Ascending aorta (tissue), 2 donors: Measurements from ENCODE around the gene CARD19. TPM values are rescaled to one million over a fixed set of nuclear protein-coding genes. Genes with fewer than 3 reads are reported as not detected.

ENCODE experiments used
- DNase-seq, 2 donors: peaks; one replicate each; pipeline ENCODE4 v3.0.0-alpha.2; 2019; ENCODE audit warnings: low spot score in 2 of 2
- H3K27ac ChIP-seq, 2 donors: fragments of 200-600 bp; sonication (generic); one replicate each; pipeline ENCODE4 v1.5.1; 2016 to 2017; ENCODE audit warnings: mild to moderate bottlenecking in 1 of 2
- H3K27me3 ChIP-seq: fragments of 200-600 bp; sonication (generic); one replicate; pipeline ENCODE4 v1.5.1; 2017
- H3K36me3 ChIP-seq, 2 donors: fragments of 200-600 bp; sonication (generic); one replicate each; pipeline ENCODE4 v1.5.1; 2016
- H3K4me1 ChIP-seq, 2 donors: fragments of 200-600 bp; sonication (generic); one replicate each; pipeline ENCODE4 v1.5.1; 2016 to 2017; ENCODE audit warnings: mild to moderate bottlenecking in 1 of 2
- H3K4me3 ChIP-seq, 2 donors: fragments of 200-600 bp; sonication (generic); one replicate each; pipeline ENCODE4 v1.5.1; 2016 to 2017; ENCODE audit warnings: mild to moderate bottlenecking in 1 of 2
- H3K9me3 ChIP-seq, 2 donors: fragments of 200-600 bp; sonication (generic); one replicate each; pipeline ENCODE4 v1.5.1; 2016
- CTCF ChIP-seq, 3 experiments: fragments of 200-600 bp in 2 of 3; fragments of 450-650 bp in 1 of 3; sonication (generic) in 2 of 3; IDR thresholded peaks; one replicate each; pipeline ENCODE4 v1.5.1; 2016 to 2019; ENCODE audit warnings: antibody characterized with exemption in 3 of 3, mild to moderate bottlenecking in 1 of 3, moderate library complexity in 1 of 3
- intact Hi-C: fragments of 100-400 bp; cut with DNase I; formaldehyde crosslinking; loops from one replicate; pipeline ENCODE4 v1.15.1; 2023
- total RNA-seq: library from RNA; depleted of rRNA; stranded (reverse); fragments of >200 nt; gene quantifications from one replicate; pipeline ENCODE4 v1.1.0, GENCODE V29; 2016

CARD19 gene
- total RNA-seq, 1 donor from 2014 or later = 212 TPM

- peak in 1 of 2 donors; percentile 21 for DNase-seq
- no peak for TF ChIP-seq CTCF (IDR thresholded peaks at IDR 0.05)
- intact Hi-C loops = loop anchor here (10.0 kb wide), 1 partner anchor 975 kb away; the partner anchor contains the start of gene SPTLC1
Observed at GRCh38 chr9:93090091-93090655, 5.8 kb upstream of the CARD19 start.

GRCh38 chr9:93091056-93091452, 5.0 kb upstream of the CARD19 start:
- H3K27ac ChIP-seq = no peak overlapping the region
- no peaks in the 10 kb centered on the region for H3K27me3 ChIP-seq
- peaks cover 0 to 19% of the 10 kb centered on the region in 2 donors for H3K9me3 ChIP-seq
- peak in 1 of 2 donors; percentile 27 for DNase-seq
- H3K36me3 ChIP-seq = peaks cover 0 to 2% of the 10 kb centered on the region in 2 donors
- H3K4me1 ChIP-seq = peaks cover 3 to 6% of the 10 kb centered on the region in 2 donors
- TF ChIP-seq CTCF (IDR thresholded peaks at IDR 0.05) = no peak
- intact Hi-C loops = loop anchor here (10.0 kb wide), 1 partner anchor 976 kb away; the partner anchor contains the start of gene SPTLC1
- no peak overlapping the region for H3K4me3 ChIP-seq

More at GRCh38 chr9:93090091-93090655, 5.8 kb upstream of the CARD19 start:
- no peak overlapping the region for H3K4me3 ChIP-seq
- peaks cover 0 to 2% of the 10 kb centered on the region in 2 donors for H3K36me3 ChIP-seq
- H3K4me1 ChIP-seq = peaks cover 3 to 6% of the 10 kb centered on the region in 2 donors
- no peak overlapping the region for H3K27ac ChIP-seq
- peaks cover 0 to 19% of the 10 kb centered on the region in 2 donors for H3K9me3 ChIP-seq
- H3K27me3 ChIP-seq = no peaks in the 10 kb centered on the region

GRCh38 chr9:93091453-93092081, 4.5 kb upstream of the CARD19 start:
- H3K4me3 ChIP-seq = no peak overlapping the region
- no peak overlapping the region for H3K27ac ChIP-seq
- H3K4me1 ChIP-seq = peaks cover 3 to 6% of the 10 kb centered on the region in 2 donors
- H3K9me3 ChIP-seq = peaks cover 0 to 19% of the 10 kb centered on the region in 2 donors
- H3K36me3 ChIP-seq = peaks cover 0 to 2% of the 10 kb centered on the region in 2 donors
- DNase-seq = peak in 1 of 2 donors; percentile 65
- intact Hi-C loops = loop anchor here (10.0 kb wide), 1 partner anchor 977 kb away; the partner anchor contains the start of gene SPTLC1
- H3K27me3 ChIP-seq = no peaks in the 10 kb centered on the region
- TF ChIP-seq CTCF (IDR thresholded peaks at IDR 0.05) = no peak

- peaks cover 9 to 11% of the 10 kb centered on the region in 2 donors for H3K4me1 ChIP-seq
- DNase-seq = peak in 1 of 2 donors; percentile 58
- no peaks in the 10 kb centered on the region for H3K27me3 ChIP-seq
- no peak overlapping the region for H3K4me3 ChIP-seq
- no peaks in the 10 kb centered on the region for H3K36me3 ChIP-seq
- peak overlapping the region; percentile 88 to 97 for H3K27ac ChIP-seq
- TF ChIP-seq CTCF (IDR thresholded peaks at IDR 0.05) = no peak
- intact Hi-C loops = loop anchor here (10.0 kb wide), 1 partner anchor 978 kb away; the partner anchor contains the start of gene SPTLC1
- H3K9me3 ChIP-seq = peaks cover 0 to 19% of the 10 kb centered on the region in 2 donors
Observed at GRCh38 chr9:93092251-93092991, 3.6 kb upstream of the CARD19 start.

- H3K4me1 ChIP-seq = peaks cover 14 to 20% of the 10 kb centered on the region in 2 donors
- H3K27ac ChIP-seq = peak overlapping the region; percentile 88 to 97
- intact Hi-C loops = loop anchor here (10.0 kb wide), 1 partner anchor 979 kb away; the partner anchor contains the start of gene SPTLC1
- H3K4me3 ChIP-seq = no peak overlapping the region
- H3K9me3 ChIP-seq = peaks cover 0 to 19% of the 10 kb centered on the region in 2 donors
- H3K27me3 ChIP-seq = no peaks in the 10 kb centered on the region
- no peaks in the 10 kb centered on the region for H3K36me3 ChIP-seq
- no peak for TF ChIP-seq CTCF (IDR thresholded peaks at IDR 0.05)
- peak in 1 of 2 donors; percentile 65 for DNase-seq
Observed at GRCh38 chr9:93093127-93093876, 2.7 kb upstream of the CARD19 start.
